ENCODE measurements around the gene RALGAPA2. TPM values are rescaled to one million over a fixed set of nuclear protein-coding genes. Genes with fewer than 3 reads are reported as not detected.

The RALGAPA2 gene
- total and polyA plus RNA-seq, 2 donors (not counting 3 experiments of a cell fraction or from before 2014, with no cell fraction given) = 10.0 to 46.8 TPM

- Histone ChIP-seq H3K79me2 (ENCODE audit: control insufficient read depth, insufficient read depth, low read length) (no peaks in the 10 kb centered on the region), H3K4me3 (replicated peaks in 1 of 3; ENCODE audit: insufficient read depth in 1 of 3, low read depth in 1 of 3, low read length in 3 of 3) (no peak overlapping the region), H3K9me3 (replicated peaks; ENCODE audit: control insufficient read depth, insufficient read depth, low read length) (no peaks in the 10 kb centered on the region), H3K27me3 (ENCODE audit: control insufficient read depth in 2 of 2, insufficient read depth in 2 of 2, low read length in 2 of 2) (no peaks in the 10 kb centered on the region), H3K4me2 (ENCODE audit: insufficient read depth, low read length) (no peak overlapping the region), H2AFZ (ENCODE audit: low read depth, low read length) (no peak overlapping the region), H3K27ac (ENCODE audit: insufficient read depth, low read depth, low read length) (no peak overlapping the region), H3K9ac (replicated peaks; ENCODE audit: extremely low read depth, insufficient read depth, low read length) (no peak overlapping the region), H4K20me1 (replicated peaks; ENCODE audit: control insufficient read depth, extremely low read depth, insufficient read depth, low read length) (no peaks in the 10 kb centered on the region), H3K9me1 (replicated peaks; ENCODE audit: control insufficient read depth, extremely low read depth, insufficient read depth, low read length) (peaks cover 2% of the 10 kb centered on the region), H3K4me1 (ENCODE audit: control insufficient read depth, extremely low read depth, insufficient read depth, low read length) (no peaks in the 10 kb centered on the region), H3K36me3 (ENCODE audit: control insufficient read depth in 2 of 2, extremely low read depth in 1 of 2, insufficient read depth in 2 of 2, low read length in 2 of 2) (peaks cover 2 to 10% of the 10 kb centered on the region in 2 experiments)
- no TSS peak for BruUV-seq (replicated peaks)
- DNase-seq (ENCODE audit: low read depth, low spot score) (no peak), FAIRE-seq (no peak)
- ChIA-PET POLR2A (no interaction called here), CTCF (no interaction called here)
- TF ChIP-seq MYC (IDR thresholded peaks at IDR 0.05; ENCODE audit: low read depth, low read length) (no peak), POLR2A (IDR thresholded peaks at IDR 0.05; ENCODE audit: low read depth, low read length) (no peak), FOS (IDR thresholded peaks at IDR 0.05; ENCODE audit: borderline replicate concordance, insufficient read depth, low read length) (no peak), POLR2AphosphoS5 (IDR thresholded peaks at IDR 0.05; ENCODE audit: insufficient read depth, low read depth, low read length) (no peak), JUN (IDR thresholded peaks at IDR 0.05; ENCODE audit: borderline replicate concordance, insufficient read depth, insufficient read length, low read depth) (no peak), CTCF (IDR thresholded peaks at IDR 0.05; ENCODE audit: extremely low read depth in 1 of 2, insufficient read depth in 1 of 2, low read depth in 1 of 2, low read length in 2 of 2) (no peak), MAX (IDR thresholded peaks at IDR 0.05; ENCODE audit: insufficient read depth, insufficient read length) (no peak), GATA2 (IDR thresholded peaks at IDR 0.05; ENCODE audit: insufficient read depth, insufficient read length, low read depth, low read length) (no peak), EZH2 (IDR thresholded peaks at IDR 0.05; ENCODE audit: borderline replicate concordance, low read depth, low read length, severe bottlenecking) (no peak)
- intact Hi-C loops (cut with micrococcal nuclease) (no loop called here), dilution Hi-C loops (cut with MboI; ENCODE audit: extremely low pct_ligation_motif_present, low sequenced_read_pairs) (no loop called here)
These were observed 98.1 kb downstream of the RALGAPA2 start for GRCh38 chr20:20614391-20614790.

Measured in endothelial cell of umbilical vein (primary cell).